Upper lobe of right lung (tissue), 1 donor: ENCODE results near the gene GPS1. TPM values are rescaled to one million over a fixed set of nuclear protein-coding genes. Genes with fewer than 3 reads are reported as not detected.

Source experiments
- ATAC-seq: fragments of 200-7000 bp; cut with Tn5 transposase; one replicate; pipeline ENCODE4 v1.9.1; 2020; ENCODE audit warnings: mild to moderate bottlenecking, moderate library complexity
- DNase-seq: peaks from one replicate; pipeline ENCODE4 v3.0.0-alpha.2; 2020
- H3K27ac ChIP-seq: fragments of 200-600 bp; one replicate; pipeline ENCODE4 v1.8.0; 2022
- H3K27me3 ChIP-seq: fragments of 200-600 bp; one replicate; pipeline ENCODE4 v1.8.0; 2022; ENCODE audit warnings: mild to moderate bottlenecking
- H3K36me3 ChIP-seq: fragments of 200-600 bp; one replicate; pipeline ENCODE4 v1.8.0; 2022
- H3K4me1 ChIP-seq: fragments of 200-600 bp; one replicate; pipeline ENCODE4 v1.8.0; 2022
- H3K4me3 ChIP-seq: fragments of 200-600 bp; one replicate; pipeline ENCODE4 v1.8.0; 2022; ENCODE audit warnings: mild to moderate bottlenecking
- H3K9me3 ChIP-seq: fragments of 200-600 bp; one replicate; pipeline ENCODE4 v1.8.0; 2022
- intact Hi-C: fragments of 100-400 bp; cut with DNase I; formaldehyde crosslinking; loops from one replicate; pipeline ENCODE4 v1.11.0; 2022
- total RNA-seq: library from RNA; stranded (reverse); fragmentation: NEBNext Ultra II Directional; extraction: Animal tissue kit (Norgen Biotek cat#: 25700); gene quantifications from one replicate; pipeline ENCODE4 v1.2.1, GENCODE V29; 2021
- TF ChIP-seq, protein P1 (sequence below): fragments of 200-600 bp; IDR thresholded peaks from one replicate; pipeline ENCODE4 v1.8.0; 2022; ENCODE audit warnings: antibody characterized with exemption
- donor health status: DM: no; HTN: yes; CAD: no; lungs with severe emphysema.

GPS1 gene
- total RNA-seq, 1 donor from 2014 or later, result 78.0 TPM

GRCh38 chr17:82064433-82065192 is 12.9 kb downstream of the GPS1 start:
- ATAC-seq (peak; percentile 40), DNase-seq (no peak)
- peaks cover 28% of the 10 kb centered on the region for H3K36me3 ChIP-seq
- peak overlapping the region; percentile 94 for H3K4me3 ChIP-seq
- H3K27me3 ChIP-seq, result no peaks in the 10 kb centered on the region
- no peaks in the 10 kb centered on the region for H3K9me3 ChIP-seq
- peaks cover 15% of the 10 kb centered on the region for H3K4me1 ChIP-seq
- intact Hi-C loops, result no loop called here
- peak overlapping the region; percentile 88 for H3K27ac ChIP-seq
- TF ChIP-seq, protein P1, sequence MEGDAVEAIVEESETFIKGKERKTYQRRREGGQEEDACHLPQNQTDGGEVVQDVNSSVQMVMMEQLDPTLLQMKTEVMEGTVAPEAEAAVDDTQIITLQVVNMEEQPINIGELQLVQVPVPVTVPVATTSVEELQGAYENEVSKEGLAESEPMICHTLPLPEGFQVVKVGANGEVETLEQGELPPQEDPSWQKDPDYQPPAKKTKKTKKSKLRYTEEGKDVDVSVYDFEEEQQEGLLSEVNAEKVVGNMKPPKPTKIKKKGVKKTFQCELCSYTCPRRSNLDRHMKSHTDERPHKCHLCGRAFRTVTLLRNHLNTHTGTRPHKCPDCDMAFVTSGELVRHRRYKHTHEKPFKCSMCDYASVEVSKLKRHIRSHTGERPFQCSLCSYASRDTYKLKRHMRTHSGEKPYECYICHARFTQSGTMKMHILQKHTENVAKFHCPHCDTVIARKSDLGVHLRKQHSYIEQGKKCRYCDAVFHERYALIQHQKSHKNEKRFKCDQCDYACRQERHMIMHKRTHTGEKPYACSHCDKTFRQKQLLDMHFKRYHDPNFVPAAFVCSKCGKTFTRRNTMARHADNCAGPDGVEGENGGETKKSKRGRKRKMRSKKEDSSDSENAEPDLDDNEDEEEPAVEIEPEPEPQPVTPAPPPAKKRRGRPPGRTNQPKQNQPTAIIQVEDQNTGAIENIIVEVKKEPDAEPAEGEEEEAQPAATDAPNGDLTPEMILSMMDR, result no peak

DNA sequence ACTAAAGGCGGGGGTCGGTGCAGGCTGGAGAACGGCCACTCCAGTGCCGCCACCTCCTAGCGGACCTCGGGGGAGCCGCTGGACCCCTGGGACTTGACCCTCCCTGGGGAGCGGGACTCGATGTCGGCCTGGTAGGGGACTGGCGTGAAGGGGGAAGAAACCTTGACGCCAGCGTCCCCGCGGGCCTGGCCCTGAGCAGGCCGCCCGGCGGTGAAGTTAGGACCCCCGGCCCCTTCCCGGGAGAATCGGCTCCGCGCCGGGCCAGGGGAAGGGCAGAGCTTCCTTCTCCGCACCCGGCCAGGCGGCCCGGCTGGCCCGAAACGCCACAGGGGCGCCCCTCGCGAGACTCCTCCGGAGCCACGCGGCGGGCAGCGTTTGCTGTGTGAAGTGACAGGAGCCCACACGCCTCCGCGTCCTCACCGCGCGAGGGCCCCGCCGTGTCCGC is 13.5 kb downstream of the GPS1 start:
- TF ChIP-seq, protein P1, result no peak
- ATAC-seq, result peak; percentile 22
- no peaks in the 10 kb centered on the region for H3K9me3 ChIP-seq

GRCh38 chr17:82065638-82066303 is 14.1 kb downstream of the GPS1 start, which contains the start of gene DUS1L:
TSS of gene DUS1L (minus strand) at chr17:82065804. CDS start at chr17:82065059, 745 bp downstream.
- TF ChIP-seq, protein P1, result no peak

More for the DNA sequence above, 13.5 kb downstream of the GPS1 start:
- H3K4me1 ChIP-seq, result peaks cover 15% of the 10 kb centered on the region
- intact Hi-C loops, result no loop called here
- peak overlapping the region; percentile 88 for H3K27ac ChIP-seq
- no peak for DNase-seq
- H3K4me3 ChIP-seq, result peak overlapping the region; percentile 94
- H3K27me3 ChIP-seq, result no peaks in the 10 kb centered on the region
- H3K36me3 ChIP-seq, result peaks cover 22% of the 10 kb centered on the region

DNA sequence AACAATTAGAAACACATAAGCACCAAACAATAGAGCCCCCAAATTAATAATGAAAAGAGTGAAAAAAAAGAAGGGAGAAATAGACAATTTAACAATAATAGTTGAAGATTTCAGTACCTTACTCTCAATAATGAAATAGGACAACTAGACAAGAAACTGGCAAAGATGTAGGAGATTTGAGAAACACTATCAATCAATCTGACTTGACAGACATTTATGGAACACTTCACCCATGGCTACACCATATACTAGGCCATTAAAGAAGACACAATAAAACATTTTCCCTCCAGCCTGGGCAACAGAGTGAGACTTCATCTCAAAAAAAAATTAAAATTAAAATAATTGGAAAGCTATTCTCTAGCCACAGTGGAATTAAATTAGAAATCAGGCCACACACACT is 18.9 kb downstream of the GPS1 start:
- peaks cover 6% of the 10 kb centered on the region for H3K4me1 ChIP-seq
- no peak overlapping the region for H3K4me3 ChIP-seq
- ATAC-seq, result no peak
- intact Hi-C loops, result no loop called here
- TF ChIP-seq, protein P1, result no peak
- no peak for DNase-seq
- H3K27me3 ChIP-seq, result no peaks in the 10 kb centered on the region
- H3K27ac ChIP-seq, result no peak overlapping the region
- H3K9me3 ChIP-seq, result no peaks in the 10 kb centered on the region
- H3K36me3 ChIP-seq, result no peaks in the 10 kb centered on the region

More at GRCh38 chr17:82065638-82066303, 14.1 kb downstream of the GPS1 start, which contains the start of gene DUS1L:
- H3K4me3 ChIP-seq, result peak within 1 kb of the TSS; percentile 94
- H3K27ac ChIP-seq, result peak within 1 kb of the TSS; percentile 88
- peak; percentile 91 for ATAC-seq
- H3K9me3 ChIP-seq, result no peaks in the 10 kb centered on the region
- DNase-seq, result peak; percentile 87
- H3K36me3 ChIP-seq, result peaks cover 17% of the 10 kb centered on the region
- intact Hi-C loops, result no loop called here
- no peaks in the 10 kb centered on the region for H3K27me3 ChIP-seq
- H3K4me1 ChIP-seq, result peaks cover 15% of the 10 kb centered on the region

GRCh38 chr17:82072827-82073226 is 21.1 kb downstream of the GPS1 start:
- no peaks in the 10 kb centered on the region for H3K9me3 ChIP-seq
- no peak for ATAC-seq
- DNase-seq, result no peak
- no peaks in the 10 kb centered on the region for H3K4me1 ChIP-seq
- no peaks in the 10 kb centered on the region for H3K27me3 ChIP-seq
- TF ChIP-seq, protein P1, result no peak
- no peak overlapping the region for H3K4me3 ChIP-seq
- no peaks in the 10 kb centered on the region for H3K36me3 ChIP-seq
- no peak overlapping the region for H3K27ac ChIP-seq
- intact Hi-C loops, result no loop called here
